ENCODE measurements around the gene RNF181. TPM values are rescaled to one million over a fixed set of nuclear protein-coding genes. Genes with fewer than 3 reads are reported as not detected.
A peak's percentile ranks its signal among the peaks of the same experiment; 100 is the strongest.
"Not testable (repeated sequence)": the region's sequence is repeated elsewhere in the genome, so short reads cannot be mapped to it uniquely, and the experiment has no call there.

The RNF181 gene
- total RNA-seq, 1 experiment from 2014 or later, result 107 TPM

GRCh38 chr2:85577063-85577385 lies 18.5 kb upstream of the RNF181 start:
- DNase-seq (ENCODE audit: low spot score), result peak; percentile 9

DNA sequence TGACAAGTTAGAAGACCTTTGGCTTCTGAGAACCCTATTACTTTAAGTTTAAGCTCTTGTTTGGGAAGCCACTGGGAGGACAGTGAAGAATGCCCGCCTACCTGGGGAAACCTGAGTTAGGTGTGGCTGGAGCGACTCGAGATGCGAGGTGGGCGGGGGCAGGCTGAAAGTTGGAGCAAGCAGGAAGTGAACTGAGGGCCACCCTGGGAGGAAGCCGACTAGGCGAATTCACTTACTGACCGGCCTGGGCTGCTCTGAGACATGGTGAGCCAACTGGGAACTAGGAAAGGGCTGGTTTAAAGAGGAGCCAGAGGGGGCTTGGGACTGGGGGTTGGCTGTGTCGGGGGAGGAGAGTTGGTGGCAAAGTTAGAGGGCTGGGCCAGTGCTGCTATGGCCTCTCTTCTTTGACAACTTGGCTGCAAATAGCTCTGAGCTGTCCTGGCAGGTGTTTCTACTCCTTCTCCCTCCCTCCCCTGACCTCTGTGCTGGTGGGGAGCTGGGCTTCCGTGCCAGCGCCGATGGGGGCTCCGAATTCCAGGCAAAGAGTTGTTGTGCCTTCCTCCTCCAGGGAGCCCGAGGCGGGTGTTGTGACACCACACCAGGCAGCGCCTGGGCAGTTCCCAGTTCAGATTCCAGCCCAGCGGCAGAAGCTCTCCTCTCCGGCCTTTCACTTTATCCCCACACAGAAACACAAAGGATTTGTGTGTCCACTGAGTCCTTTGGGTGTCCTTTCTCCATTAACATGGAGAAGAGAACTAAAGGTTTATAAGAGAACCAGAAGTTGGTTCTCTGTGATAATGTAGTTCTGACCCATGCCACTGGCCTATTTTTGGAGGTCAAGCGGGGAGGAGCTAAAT lies 17.9 kb upstream of the RNF181 start, which contains the start of gene VAMP8:
TSS of gene VAMP8 (plus strand) at position 201 of the 857 bp plus-strand sequence. CDS start at position 262, 61 bp downstream.
- peak; percentile 82 for DNase-seq (ENCODE audit: low spot score)

DNA sequence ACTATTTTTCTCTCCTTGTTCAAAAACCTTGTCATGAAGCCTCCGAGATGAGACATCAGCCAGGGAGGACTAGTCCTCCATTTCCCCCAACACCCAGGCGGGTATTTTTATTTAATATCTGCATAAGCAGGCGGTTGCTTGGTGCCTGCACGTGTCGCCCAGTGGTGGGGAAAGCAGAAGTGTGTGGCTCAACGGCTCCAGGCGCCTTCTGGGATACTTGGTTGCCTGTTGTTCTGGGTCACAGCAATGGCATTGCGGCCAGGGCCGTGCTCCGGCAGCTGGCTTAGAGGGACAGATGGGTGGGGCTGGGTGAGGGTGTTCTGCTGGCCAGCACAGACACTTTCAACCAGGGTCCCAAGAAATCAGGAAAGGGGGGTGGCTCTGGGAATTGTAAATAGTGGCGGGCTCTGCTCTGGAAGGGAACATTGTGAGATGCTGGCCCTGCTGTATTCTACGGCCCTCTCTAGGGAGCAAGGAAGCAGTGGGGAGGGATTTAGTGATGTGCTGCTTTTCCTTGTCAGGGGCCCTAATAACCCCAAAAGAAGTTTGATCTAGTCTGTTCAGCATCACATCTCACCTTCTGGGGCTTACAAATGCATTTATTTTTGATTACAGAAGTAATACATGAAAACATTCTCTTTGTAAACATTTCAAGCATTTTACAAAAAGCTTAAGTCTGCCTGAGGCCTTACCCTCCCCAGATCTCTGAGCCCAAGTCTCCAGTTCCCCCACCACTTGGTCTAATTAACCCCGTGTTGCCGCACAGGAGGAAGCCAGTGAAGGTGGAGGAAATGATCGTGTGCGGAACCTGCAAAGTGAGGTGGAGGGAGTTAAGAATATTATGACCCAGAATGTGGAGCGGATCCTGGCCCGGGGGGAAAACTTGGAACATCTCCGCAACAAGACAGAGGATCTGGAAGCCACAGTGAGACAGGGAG lies 17.0 kb upstream of the RNF181 start:
- DNase-seq (ENCODE audit: low spot score), result peak; percentile 41

DNA sequence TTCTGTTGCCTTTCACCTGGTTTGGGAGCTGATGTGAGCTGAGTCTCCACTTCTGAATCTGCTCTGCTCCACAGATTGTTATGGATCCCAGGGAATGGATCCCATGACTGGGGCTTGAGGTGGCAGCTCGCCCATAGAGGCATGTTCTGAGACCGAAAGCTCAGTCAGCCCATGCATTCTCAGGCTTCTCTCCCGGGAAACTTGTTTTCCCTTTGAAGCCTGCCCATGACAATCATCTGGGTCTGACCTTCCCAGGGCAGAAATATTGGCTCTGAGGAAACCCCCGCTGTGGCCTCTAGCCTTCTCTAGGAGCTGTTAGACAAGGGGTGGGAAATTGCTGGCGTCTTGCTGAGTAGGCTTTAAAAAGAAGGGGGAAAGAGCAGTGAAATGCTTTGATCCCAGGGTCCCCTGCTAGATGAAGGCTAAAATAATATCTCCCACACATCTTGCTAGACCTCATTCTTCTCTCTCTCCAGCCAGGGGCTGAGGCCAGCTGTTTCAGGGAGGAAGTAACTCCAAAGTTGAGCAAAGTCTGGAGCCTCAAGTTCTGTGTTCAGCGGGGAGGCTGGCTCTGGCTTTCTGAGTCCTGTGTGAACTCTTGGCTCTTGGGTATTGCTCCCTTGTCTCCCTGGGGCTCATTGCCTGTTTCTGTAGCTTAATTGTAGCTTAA lies 16.1 kb upstream of the RNF181 start:
- DNase-seq (ENCODE audit: low spot score), result no peak

DNA sequence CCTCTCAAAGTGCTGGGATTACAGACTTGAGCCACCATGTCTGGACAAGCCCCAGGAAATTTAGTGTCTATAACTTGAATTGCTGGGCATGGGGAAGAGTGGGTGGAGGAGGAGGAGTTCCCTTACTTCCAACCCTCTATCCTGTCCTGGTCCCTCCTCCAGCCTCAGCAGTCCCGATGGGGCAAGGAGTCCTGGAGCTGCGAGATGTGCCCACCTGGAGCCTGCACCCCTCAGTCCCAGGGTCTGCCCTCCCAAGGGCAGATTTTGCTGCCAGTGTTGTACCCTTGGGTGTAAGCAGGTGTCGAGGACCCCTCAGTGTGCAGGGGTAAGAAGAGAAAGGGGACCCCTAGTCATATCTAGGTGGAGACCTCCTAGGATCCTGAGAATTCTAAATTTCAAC lies 15.3 kb upstream of the RNF181 start:
- DNase-seq (ENCODE audit: low spot score), result no peak

DNA sequence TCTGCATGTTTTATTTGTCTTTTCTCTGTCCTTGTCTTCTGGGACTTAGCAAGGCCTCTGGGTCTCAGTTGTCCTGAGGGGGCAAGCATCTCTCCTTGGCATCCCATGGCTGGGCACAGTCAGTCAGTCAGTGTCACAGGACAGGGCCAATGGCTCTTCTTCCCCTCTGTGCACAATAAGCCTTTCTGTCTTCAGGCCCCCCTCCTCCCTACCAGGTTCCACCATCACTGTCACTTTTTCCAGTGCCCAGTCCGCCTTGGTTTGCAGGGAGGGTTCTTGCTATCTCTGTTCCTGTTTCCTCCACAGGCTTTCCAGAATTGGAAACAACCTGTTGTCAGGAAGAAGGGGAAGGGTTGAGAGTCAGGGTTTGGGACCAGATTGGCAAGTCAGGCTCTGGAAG lies 13.1 kb upstream of the RNF181 start:
- no peak for DNase-seq (ENCODE audit: low spot score)

DNA sequence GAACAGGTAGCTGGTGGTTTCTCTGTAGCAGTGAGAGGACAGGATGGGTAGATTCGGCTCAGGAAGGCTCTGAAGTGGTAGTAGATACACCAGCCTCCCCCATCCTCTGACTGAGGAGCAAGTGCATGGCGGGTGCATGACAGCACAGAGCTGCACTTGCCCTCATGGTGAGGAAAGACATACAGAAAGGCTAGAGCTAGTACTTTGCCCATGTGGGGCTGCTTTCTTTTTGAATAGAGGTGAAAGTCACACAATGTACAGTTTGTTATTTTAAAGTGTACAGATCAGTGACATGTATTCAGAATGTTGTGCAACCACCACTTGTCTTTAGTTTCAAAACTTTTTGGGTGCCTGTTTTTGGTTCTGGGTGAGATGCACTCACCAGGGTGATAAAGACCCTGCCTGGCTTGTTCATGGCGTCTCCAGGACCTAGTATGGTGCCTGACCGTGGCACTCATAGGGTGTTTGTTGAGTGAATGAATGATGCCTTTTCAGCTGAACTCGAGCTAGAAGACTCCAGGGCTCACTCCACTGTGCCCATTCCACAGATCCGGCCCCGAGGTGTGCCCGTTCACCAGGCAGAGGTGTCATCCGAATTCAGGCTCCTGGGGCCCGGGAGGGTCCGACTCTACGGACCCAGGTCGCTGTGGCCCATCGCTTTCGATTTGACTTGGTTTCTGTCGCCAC lies 11.7 kb upstream of the RNF181 start:
- no peak for DNase-seq (ENCODE audit: low spot score)

DNA sequence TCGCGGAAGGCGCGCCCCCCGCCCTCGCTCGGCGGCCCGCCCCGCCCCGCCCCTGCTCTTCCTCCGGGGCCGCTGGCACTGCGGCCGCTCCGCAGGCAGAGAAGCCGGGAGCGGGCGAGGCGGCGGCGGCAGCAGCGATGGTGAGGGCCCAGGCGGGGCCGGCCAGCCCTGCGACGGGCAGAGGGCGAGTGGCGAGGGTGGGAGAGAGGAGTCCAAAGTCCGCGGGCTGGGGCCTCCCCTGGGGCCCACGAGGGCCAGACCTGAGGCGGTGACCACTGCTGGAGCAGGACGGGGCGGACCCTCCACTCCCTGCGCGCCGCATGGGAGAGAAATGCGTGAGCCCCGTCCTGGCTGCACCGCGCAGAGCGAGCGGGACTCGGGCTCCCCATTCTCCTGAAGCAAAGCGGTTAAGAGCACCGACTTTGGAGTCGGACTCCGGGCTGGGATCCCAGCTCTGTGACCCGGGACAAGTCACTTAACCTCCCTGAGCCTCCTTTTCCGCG lies 11.1 kb upstream of the RNF181 start, which contains the start of gene VAMP5:
TSS of gene VAMP5 (plus strand) at position 78 of the 503 bp plus-strand sequence. CDS start at position 138, 60 bp downstream.
- peak; percentile 46 for DNase-seq (ENCODE audit: low spot score)

- DNase-seq (ENCODE audit: low spot score), result peak; percentile 87
Measured at GRCh38 chr2:85584857-85585780, 10.4 kb upstream of the RNF181 start.

- peak; percentile 35 for DNase-seq (ENCODE audit: low spot score)
Measured at GRCh38 chr2:85585781-85586105, 9.8 kb upstream of the RNF181 start.

GRCh38 chr2:85588236-85588635 lies 7.3 kb upstream of the RNF181 start:
- DNase-seq (ENCODE audit: low spot score), result no peak

- DNase-seq (ENCODE audit: low spot score), result no peak
Measured at GRCh38 chr2:85588645-85589044, 6.9 kb upstream of the RNF181 start.

DNA sequence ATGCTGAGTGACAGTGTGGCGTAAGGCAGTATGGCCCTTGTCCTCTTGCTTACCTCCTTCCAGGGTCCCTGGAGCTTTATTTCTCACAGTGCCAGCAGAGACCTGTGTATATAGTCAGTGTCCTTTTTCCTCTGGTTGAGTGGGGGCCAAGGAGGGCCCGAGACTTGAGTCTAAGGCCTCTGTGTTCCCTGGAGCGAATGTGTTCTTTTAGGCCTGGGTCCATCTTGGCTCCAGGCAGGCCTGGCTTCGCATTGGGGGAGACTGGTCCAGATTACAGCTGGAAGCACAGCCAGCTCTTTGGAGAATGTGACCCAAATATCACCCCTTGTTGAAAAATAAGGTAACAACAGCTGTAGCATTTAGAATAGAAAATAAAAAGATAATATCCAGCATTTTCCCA lies 6.4 kb upstream of the RNF181 start:
- DNase-seq (ENCODE audit: low spot score), result no peak

- DNase-seq (ENCODE audit: low spot score), result no peak
Measured at GRCh38 chr2:85589982-85590791, 5.4 kb upstream of the RNF181 start.

- no peak for DNase-seq (ENCODE audit: low spot score)
Measured at GRCh38 chr2:85590950-85591349, 4.6 kb upstream of the RNF181 start.

GRCh38 chr2:85591563-85591962 lies 4.0 kb upstream of the RNF181 start:
- no peak for DNase-seq (ENCODE audit: low spot score)

GRCh38 chr2:85592299-85592698 lies 3.2 kb upstream of the RNF181 start:
- DNase-seq (ENCODE audit: low spot score), result not testable (repeated sequence)

DNA sequence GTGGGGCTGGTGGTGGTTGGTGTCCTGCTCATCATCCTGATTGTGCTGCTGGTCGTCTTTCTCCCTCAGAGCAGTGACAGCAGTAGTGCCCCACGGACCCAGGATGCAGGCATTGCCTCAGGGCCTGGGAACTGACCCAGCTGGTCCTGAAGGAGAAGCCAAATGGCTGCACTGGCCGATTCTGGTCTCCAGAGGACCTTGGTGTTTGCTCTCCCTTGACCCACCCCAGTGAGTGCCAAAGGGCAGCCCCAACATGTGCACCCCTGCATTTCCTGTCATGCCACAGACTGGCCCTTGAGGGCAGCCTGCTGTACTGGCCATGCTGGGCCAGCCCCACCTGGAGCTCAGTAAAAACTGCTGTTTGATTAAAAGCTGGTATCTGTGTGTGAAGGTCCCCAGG lies 2.5 kb upstream of the RNF181 start:
- DNase-seq (ENCODE audit: low spot score), result peak; percentile 34

- no peak for DNase-seq (ENCODE audit: low spot score)
Measured at GRCh38 chr2:85594715-85595300, 737 bp upstream of the RNF181 start.

All from HT-29 (cell line).